Measurements from ENCODE around the gene ENAH.
"Not testable (repeated sequence)": the region's sequence is repeated elsewhere in the genome, so short reads cannot be mapped to it uniquely, and the experiment has no call there.

Gene ENAH

DNA sequence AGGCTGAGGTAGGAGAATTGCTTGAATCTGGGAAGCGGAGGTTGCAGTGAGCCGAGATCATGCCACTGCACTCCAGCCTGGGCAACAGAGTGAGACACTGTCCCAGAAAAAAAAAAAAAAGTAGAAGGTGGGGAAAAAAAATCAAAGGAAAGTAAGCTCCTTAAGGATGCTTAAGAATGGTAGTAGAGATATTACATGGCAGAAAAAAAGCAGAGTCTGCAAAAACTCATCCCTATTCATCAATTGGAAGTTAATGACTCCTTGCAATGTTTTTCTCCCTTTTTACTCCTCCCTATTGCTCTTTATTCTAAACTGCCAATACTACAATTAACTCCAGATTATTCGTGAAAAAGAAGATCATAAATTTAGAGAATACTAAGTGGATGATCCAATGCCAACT, 23.4 kb downstream of the ENAH start:
- DNase-seq (ENCODE audit: low read depth in 1 of 2, low spot score in 1 of 2): no peak
- TF ChIP-seq, protein P1, sequence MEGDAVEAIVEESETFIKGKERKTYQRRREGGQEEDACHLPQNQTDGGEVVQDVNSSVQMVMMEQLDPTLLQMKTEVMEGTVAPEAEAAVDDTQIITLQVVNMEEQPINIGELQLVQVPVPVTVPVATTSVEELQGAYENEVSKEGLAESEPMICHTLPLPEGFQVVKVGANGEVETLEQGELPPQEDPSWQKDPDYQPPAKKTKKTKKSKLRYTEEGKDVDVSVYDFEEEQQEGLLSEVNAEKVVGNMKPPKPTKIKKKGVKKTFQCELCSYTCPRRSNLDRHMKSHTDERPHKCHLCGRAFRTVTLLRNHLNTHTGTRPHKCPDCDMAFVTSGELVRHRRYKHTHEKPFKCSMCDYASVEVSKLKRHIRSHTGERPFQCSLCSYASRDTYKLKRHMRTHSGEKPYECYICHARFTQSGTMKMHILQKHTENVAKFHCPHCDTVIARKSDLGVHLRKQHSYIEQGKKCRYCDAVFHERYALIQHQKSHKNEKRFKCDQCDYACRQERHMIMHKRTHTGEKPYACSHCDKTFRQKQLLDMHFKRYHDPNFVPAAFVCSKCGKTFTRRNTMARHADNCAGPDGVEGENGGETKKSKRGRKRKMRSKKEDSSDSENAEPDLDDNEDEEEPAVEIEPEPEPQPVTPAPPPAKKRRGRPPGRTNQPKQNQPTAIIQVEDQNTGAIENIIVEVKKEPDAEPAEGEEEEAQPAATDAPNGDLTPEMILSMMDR (IDR thresholded peaks at IDR 0.05; ENCODE audit: insufficient read depth, low read length): no peak
- TF ChIP-seq POLR2AphosphoS5 (IDR thresholded peaks at IDR 0.05; ENCODE audit: low read depth) (no peak), GABPA (IDR thresholded peaks at IDR 0.05; ENCODE audit: low read depth) (no peak), SPI1 (IDR thresholded peaks at IDR 0.05; ENCODE audit: borderline replicate concordance, low read depth) (no peak)
- TF ChIP-seq, protein P2, sequence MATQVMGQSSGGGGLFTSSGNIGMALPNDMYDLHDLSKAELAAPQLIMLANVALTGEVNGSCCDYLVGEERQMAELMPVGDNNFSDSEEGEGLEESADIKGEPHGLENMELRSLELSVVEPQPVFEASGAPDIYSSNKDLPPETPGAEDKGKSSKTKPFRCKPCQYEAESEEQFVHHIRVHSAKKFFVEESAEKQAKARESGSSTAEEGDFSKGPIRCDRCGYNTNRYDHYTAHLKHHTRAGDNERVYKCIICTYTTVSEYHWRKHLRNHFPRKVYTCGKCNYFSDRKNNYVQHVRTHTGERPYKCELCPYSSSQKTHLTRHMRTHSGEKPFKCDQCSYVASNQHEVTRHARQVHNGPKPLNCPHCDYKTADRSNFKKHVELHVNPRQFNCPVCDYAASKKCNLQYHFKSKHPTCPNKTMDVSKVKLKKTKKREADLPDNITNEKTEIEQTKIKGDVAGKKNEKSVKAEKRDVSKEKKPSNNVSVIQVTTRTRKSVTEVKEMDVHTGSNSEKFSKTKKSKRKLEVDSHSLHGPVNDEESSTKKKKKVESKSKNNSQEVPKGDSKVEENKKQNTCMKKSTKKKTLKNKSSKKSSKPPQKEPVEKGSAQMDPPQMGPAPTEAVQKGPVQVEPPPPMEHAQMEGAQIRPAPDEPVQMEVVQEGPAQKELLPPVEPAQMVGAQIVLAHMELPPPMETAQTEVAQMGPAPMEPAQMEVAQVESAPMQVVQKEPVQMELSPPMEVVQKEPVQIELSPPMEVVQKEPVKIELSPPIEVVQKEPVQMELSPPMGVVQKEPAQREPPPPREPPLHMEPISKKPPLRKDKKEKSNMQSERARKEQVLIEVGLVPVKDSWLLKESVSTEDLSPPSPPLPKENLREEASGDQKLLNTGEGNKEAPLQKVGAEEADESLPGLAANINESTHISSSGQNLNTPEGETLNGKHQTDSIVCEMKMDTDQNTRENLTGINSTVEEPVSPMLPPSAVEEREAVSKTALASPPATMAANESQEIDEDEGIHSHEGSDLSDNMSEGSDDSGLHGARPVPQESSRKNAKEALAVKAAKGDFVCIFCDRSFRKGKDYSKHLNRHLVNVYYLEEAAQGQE (IDR thresholded peaks at IDR 0.05; ENCODE audit: insufficient replicate concordance, low read depth): no peak
- Histone ChIP-seq H3K4me3 (replicated peaks; ENCODE audit: insufficient read depth, low read length) (no peak overlapping the region), H3K27ac (replicated peaks) (no peak overlapping the region), H3K27me3 (ENCODE audit: insufficient read depth, poor library complexity, severe bottlenecking) (no peaks in the 10 kb centered on the region)

DNA sequence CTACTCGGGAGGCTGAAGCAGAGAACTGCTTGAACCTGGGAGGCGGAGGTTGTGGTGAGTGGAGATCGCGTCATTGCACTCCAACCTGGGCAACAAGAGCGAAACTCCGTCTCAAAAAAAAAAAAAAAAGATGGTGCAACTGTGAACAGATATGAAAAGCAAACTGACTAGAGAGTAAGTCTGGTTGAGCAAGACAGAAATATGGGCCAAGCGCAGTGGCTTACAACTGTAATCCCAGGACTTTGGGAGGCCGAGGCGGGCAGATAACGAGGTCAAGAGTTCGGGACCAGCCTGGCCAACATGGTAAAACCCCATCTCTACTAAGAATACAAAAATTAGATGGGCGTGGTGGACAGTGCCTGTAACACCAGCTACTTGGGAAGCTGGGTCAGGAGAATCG, 24.1 kb downstream of the ENAH start:
- DNase-seq (ENCODE audit: low read depth in 1 of 2, low spot score in 1 of 2); H3K27ac ChIP-seq (replicated peaks); H3K27me3 ChIP-seq (ENCODE audit: insufficient read depth, poor library complexity, severe bottlenecking); H3K4me3 ChIP-seq (replicated peaks; ENCODE audit: insufficient read depth, low read length): not testable (repeated sequence)

DNA sequence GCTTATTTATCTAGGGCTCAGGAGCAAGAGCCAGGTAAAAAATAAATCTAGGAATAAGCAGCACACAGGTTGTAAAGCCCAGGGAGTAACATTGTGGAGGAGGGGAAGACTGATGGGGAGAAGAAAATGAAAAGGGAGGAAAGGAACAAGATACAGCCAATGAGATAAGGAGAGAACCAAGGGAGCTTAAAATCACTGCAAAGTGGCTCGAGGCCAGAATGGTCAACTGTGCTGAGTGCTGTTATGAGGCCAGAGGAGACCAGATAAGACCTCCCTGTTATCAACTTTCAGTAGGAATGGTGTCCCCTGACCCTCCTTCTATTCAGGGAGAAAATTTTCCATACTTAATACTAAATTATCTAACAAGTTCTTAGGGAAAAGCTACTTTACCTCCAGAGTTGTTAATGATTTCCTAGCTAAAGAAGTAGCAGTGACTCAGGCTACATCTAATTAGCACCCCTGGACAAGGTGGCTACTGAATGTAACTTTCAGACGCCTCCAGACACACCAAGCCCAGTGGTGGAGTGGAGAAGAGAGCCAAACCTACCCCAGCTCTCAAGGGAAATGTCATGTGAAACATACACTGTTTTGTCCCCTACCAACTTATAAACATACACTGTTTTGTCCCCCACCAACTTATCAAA, 25.5 kb downstream of the ENAH start:
- H3K27ac ChIP-seq (replicated peaks): no peak overlapping the region
- no peak for TF ChIP-seq GABPA (IDR thresholded peaks at IDR 0.05; ENCODE audit: low read depth)
- TF ChIP-seq SPI1 (IDR thresholded peaks at IDR 0.05; ENCODE audit: borderline replicate concordance, low read depth): no peak
- TF ChIP-seq POLR2AphosphoS5 (IDR thresholded peaks at IDR 0.05; ENCODE audit: low read depth): no peak
- TF ChIP-seq, protein P1 (IDR thresholded peaks at IDR 0.05; ENCODE audit: insufficient read depth, low read length): no peak
- TF ChIP-seq, protein P2 (IDR thresholded peaks at IDR 0.05; ENCODE audit: insufficient replicate concordance, low read depth): no peak
- H3K27me3 ChIP-seq (ENCODE audit: insufficient read depth, poor library complexity, severe bottlenecking): no peaks in the 10 kb centered on the region
- DNase-seq (ENCODE audit: low read depth in 1 of 2, low spot score in 1 of 2): no peak
- H3K4me3 ChIP-seq (replicated peaks; ENCODE audit: insufficient read depth, low read length): no peak overlapping the region

DNA sequence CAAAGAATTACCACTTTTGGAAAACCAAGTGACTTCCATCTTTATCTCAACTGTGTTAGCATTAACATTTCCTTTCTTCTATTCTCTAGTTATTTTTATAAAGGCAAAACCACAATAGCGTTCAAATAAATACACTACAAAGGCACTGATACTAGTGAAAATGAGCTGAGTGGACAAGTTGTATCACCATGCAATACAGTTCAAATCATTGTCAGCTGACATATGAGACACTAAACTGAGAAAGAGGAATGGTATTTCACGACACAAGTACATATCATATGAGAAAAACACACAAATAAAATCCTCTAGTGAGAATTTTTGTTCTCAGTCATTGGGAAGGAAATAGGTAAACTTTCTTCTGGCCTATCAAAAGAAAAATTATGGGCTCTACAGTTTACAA, 26.2 kb downstream of the ENAH start:
- TF ChIP-seq POLR2AphosphoS5 (IDR thresholded peaks at IDR 0.05; ENCODE audit: low read depth) (no peak), SPI1 (IDR thresholded peaks at IDR 0.05; ENCODE audit: borderline replicate concordance, low read depth) (no peak), GABPA (IDR thresholded peaks at IDR 0.05; ENCODE audit: low read depth) (no peak)
- TF ChIP-seq, protein P2 (IDR thresholded peaks at IDR 0.05; ENCODE audit: insufficient replicate concordance, low read depth): no peak
- TF ChIP-seq, protein P1 (IDR thresholded peaks at IDR 0.05; ENCODE audit: insufficient read depth, low read length): no peak
- H3K27me3 ChIP-seq (ENCODE audit: insufficient read depth, poor library complexity, severe bottlenecking): no peaks in the 10 kb centered on the region
- no peak for DNase-seq (ENCODE audit: low read depth in 1 of 2, low spot score in 1 of 2)
- H3K4me3 ChIP-seq (replicated peaks; ENCODE audit: insufficient read depth, low read length): no peak overlapping the region
- no peak overlapping the region for H3K27ac ChIP-seq (replicated peaks)

Data from HL-60 (cell line).